Motor neuron (in vitro differentiated cells): Measurements from ENCODE around the gene NPL. TPM values are rescaled to one million over a fixed set of nuclear protein-coding genes. Genes with fewer than 3 reads are reported as not detected.

ENCODE experiments used
- ATAC-seq, 8 experiments: fragments of 200-7000 bp; cut with Tn5 transposase; replicated peaks in 6 of 8; 2 replicates each; pipeline ENCODE4 v1.8.0; 2021; ENCODE audit warnings: mild to moderate bottlenecking in 8 of 8, moderate library complexity in 8 of 8
- H3K27ac ChIP-seq, 2 donors: fragments of 250-450 bp; sonication (Bioruptor Pico); 2 replicates each; pipeline ENCODE4 v1.9.0; 2021; ENCODE audit warnings: antibody characterized with exemption in 2 of 2, mild to moderate bottlenecking in 2 of 2, moderate library complexity in 1 of 2
- H3K4me1 ChIP-seq, 2 donors: fragments of 250-450 bp; sonication (Bioruptor Pico); replicated peaks in 1 of 2; 2 replicates each; pipeline ENCODE4 v1.6.1; 2021; ENCODE audit warnings: antibody characterized with exemption in 2 of 2, mild to moderate bottlenecking in 2 of 2, moderate library complexity in 1 of 2
- H3K4me3 ChIP-seq, 5 donors: fragments of 250-450 bp; sonication (Bioruptor Pico); 2 replicates each; pipeline ENCODE4 v1.9.0; 2021; ENCODE audit warnings: antibody characterized with exemption in 5 of 5, mild to moderate bottlenecking in 5 of 5, moderate library complexity in 4 of 5
- WGBS, 10 experiments: fragments of 450-650 bp; shearing (Covaris generic); methylation state at CpG; one replicate each; pipeline ENCODE4 v1.0.0; 2022; 5-methylcytosine and 5-hydroxymethylcytosine counted together
- in situ Hi-C, 9 experiments: fragments of 400-800 bp; cut with MboI; loops; one replicate each; pipeline ENCODE4 v1.15.0; 2021; ENCODE audit warnings: low sequenced_read_pairs in 9 of 9, low pct_unique_long_range_greater_than_20kb in 2 of 9; ENCODE audit not compliant: unreplicated experiment in 9 of 9
- total RNA-seq, 8 experiments: library from RNA; unstranded; fragments of 300-600 nt; gene quantifications; 2 replicates each; pipeline versions ENCODE4 v1.2.3 to v1.2.4, GENCODE V29; 2022

Gene NPL
- total RNA-seq, result 10 to 100 TPM in 1 of 8 experiments, 1 to 10 TPM in 7; 2.3 to 10.1 (median 4.0) TPM

- H3K27ac ChIP-seq, result no peak within 1 kb of the TSS
- in situ Hi-C loops, result loop anchor here (5.0 to 25.0 kb wide), 6 partner anchors 185 to 702 kb away; partner anchors contain the start of gene RGS16 (in 2 of the 9)
- 0 to 33% (median 3%) methylated on average over 6 to 49 of the region's 93 CpGs; no CpG with 5 or more reads in 2 of the 10 experiments for WGBS, 10 experiments
Measured at GRCh38 chr1:182789138-182790076, at the start of gene NPL. Gene NPL (plus strand): TSS chr1:182789773. CDS start chr1:182794372, 4,599 bp downstream.

GRCh38 chr1:182740120-182740519 lies 49.5 kb upstream of the NPL start:
- 57 to 89% (median 88%) methylated on average over 1 of the region's 1 CpG; no CpG with 5 or more reads in 7 of the 10 experiments for WGBS, 10 experiments
- ATAC-seq, result peak in 5 of 8 experiments; percentile 36 to 50 (median 43)
- Histone ChIP-seq H3K4me1 (peaks cover 18 to 25% of the 10 kb centered on the region in 2 donors), H3K4me3 (no peak overlapping the region), H3K27ac (peak overlapping the region; percentile 37 to 53)
- in situ Hi-C loops, result no loop called here

More at GRCh38 chr1:182789138-182790076, at the start of gene NPL:
- peak; percentile 93 to 98 (median 98) for ATAC-seq
- Histone ChIP-seq H3K4me3 (peak within 1 kb of the TSS; percentile 49 to 68 (median 60)), H3K4me1 (peaks cover 3 to 8% of the 10 kb centered on the region in 2 donors)

GRCh38 chr1:182742780-182743179 lies 46.8 kb upstream of the NPL start:
- Histone ChIP-seq H3K4me1 (peaks cover 18 to 25% of the 10 kb centered on the region in 2 donors), H3K4me3 (no peak overlapping the region), H3K27ac (no peak overlapping the region)
- 60 to 100% (median 83%) methylated on average over 1 of the region's 1 CpG; no CpG with 5 or more reads in 6 of the 10 experiments for WGBS, 10 experiments
- in situ Hi-C loops, result no loop called here
- no peak for ATAC-seq

- Histone ChIP-seq H3K27ac (peak overlapping the region in 1 of 2 donors; percentile 30), H3K4me1 (peaks cover 27 to 34% of the 10 kb centered on the region in 2 donors), H3K4me3 (no peak overlapping the region)
- in situ Hi-C loops, result no loop called here
- ATAC-seq, result peak in 5 of 8 experiments; percentile 63 to 78 (median 75)
- WGBS, 10 experiments, result 15 to 60% (median 38%) methylated on average over 2 to 14 of the region's 14 CpGs
Measured at GRCh38 chr1:182752077-182752988, 37.2 kb upstream of the NPL start.

- WGBS, 10 experiments, result 73 to 100% (median 80%) methylated on average over 4 to 7 of the region's 7 CpGs; no CpG with 5 or more reads in 4 of the 10 experiments
- Histone ChIP-seq H3K4me1 (peaks cover 27 to 34% of the 10 kb centered on the region in 2 donors), H3K27ac (no peak overlapping the region), H3K4me3 (no peak overlapping the region)
- in situ Hi-C loops, result no loop called here
- no peak for ATAC-seq
Measured at GRCh38 chr1:182754087-182754486, 35.5 kb upstream of the NPL start.

GRCh38 chr1:182754543-182755314 lies 34.8 kb upstream of the NPL start:
- in situ Hi-C loops, result no loop called here
- 62 to 100% (median 75%) methylated on average over 1 to 4 of the region's 4 CpGs; no CpG with 5 or more reads in 2 of the 10 experiments for WGBS, 10 experiments
- peak in 2 of 8 experiments; percentile 15 to 60 for ATAC-seq

GRCh38 chr1:182755632-182756031 lies 33.9 kb upstream of the NPL start:
- in situ Hi-C loops, result no loop called here
- peaks cover 27 to 34% of the 10 kb centered on the region in 2 donors for H3K4me1 ChIP-seq
- ATAC-seq, result peak in 3 of 8 experiments; percentile 44 to 66 (median 63)
- H3K27ac ChIP-seq, result no peak overlapping the region
- H3K4me3 ChIP-seq, result no peak overlapping the region

More at GRCh38 chr1:182754543-182755314, 34.8 kb upstream of the NPL start:
- no peak overlapping the region for H3K4me3 ChIP-seq
- H3K27ac ChIP-seq, result no peak overlapping the region
- H3K4me1 ChIP-seq, result peaks cover 27 to 34% of the 10 kb centered on the region in 2 donors

- peaks cover 22 to 34% of the 10 kb centered on the region in 2 donors for H3K4me1 ChIP-seq
- in situ Hi-C loops, result no loop called here
- H3K4me3 ChIP-seq, result no peak overlapping the region
- H3K27ac ChIP-seq, result no peak overlapping the region
- no peak for ATAC-seq
Measured at GRCh38 chr1:182756423-182756822, 33.1 kb upstream of the NPL start.

GRCh38 chr1:182761396-182762395 lies 27.9 kb upstream of the NPL start:
- Histone ChIP-seq H3K4me1 (peaks cover 17 to 27% of the 10 kb centered on the region in 2 donors), H3K27ac (no peak overlapping the region), H3K4me3 (no peak overlapping the region)
- peak in 5 of 8 experiments; percentile 40 to 83 (median 58) for ATAC-seq
- in situ Hi-C loops, result no loop called here
- 8 to 100% (median 84%) methylated on average over 1 to 4 of the region's 4 CpGs; no CpG with 5 or more reads in 1 of the 10 experiments for WGBS, 10 experiments

- peaks cover 17 to 27% of the 10 kb centered on the region in 2 donors for H3K4me1 ChIP-seq
- H3K4me3 ChIP-seq, result no peak overlapping the region
- H3K27ac ChIP-seq, result no peak overlapping the region
- WGBS, 10 experiments, result 17 to 95% (median 86%) methylated on average over 1 to 4 of the region's 4 CpGs; no CpG with 5 or more reads in 2 of the 10 experiments
- in situ Hi-C loops, result no loop called here
- no peak for ATAC-seq
Measured at GRCh38 chr1:182762536-182762935, 27.0 kb upstream of the NPL start.

- H3K4me3 ChIP-seq, result no peak overlapping the region
- 40 to 63% (median 53%) methylated on average over 1 to 4 of the region's 4 CpGs; no CpG with 5 or more reads in 4 of the 10 experiments for WGBS, 10 experiments
- H3K27ac ChIP-seq, result no peak overlapping the region
- peak in 5 of 8 experiments; percentile 66 to 84 (median 81) for ATAC-seq
- H3K4me1 ChIP-seq, result peaks cover 17 to 27% of the 10 kb centered on the region in 2 donors
- in situ Hi-C loops, result no loop called here
Measured at GRCh38 chr1:182764029-182764727, 25.4 kb upstream of the NPL start.
